ENCODE measurements around the gene AMACR. TPM values are rescaled to one million over a fixed set of nuclear protein-coding genes. Genes with fewer than 3 reads are reported as not detected.
"Not testable (repeated sequence)": the region's sequence is repeated elsewhere in the genome, so short reads cannot be mapped to it uniquely, and the experiment has no call there.

The AMACR gene
- total and polyA plus RNA-seq, 7 donors, result 1.5 to 14.4 (median 5.6) TPM

DNA sequence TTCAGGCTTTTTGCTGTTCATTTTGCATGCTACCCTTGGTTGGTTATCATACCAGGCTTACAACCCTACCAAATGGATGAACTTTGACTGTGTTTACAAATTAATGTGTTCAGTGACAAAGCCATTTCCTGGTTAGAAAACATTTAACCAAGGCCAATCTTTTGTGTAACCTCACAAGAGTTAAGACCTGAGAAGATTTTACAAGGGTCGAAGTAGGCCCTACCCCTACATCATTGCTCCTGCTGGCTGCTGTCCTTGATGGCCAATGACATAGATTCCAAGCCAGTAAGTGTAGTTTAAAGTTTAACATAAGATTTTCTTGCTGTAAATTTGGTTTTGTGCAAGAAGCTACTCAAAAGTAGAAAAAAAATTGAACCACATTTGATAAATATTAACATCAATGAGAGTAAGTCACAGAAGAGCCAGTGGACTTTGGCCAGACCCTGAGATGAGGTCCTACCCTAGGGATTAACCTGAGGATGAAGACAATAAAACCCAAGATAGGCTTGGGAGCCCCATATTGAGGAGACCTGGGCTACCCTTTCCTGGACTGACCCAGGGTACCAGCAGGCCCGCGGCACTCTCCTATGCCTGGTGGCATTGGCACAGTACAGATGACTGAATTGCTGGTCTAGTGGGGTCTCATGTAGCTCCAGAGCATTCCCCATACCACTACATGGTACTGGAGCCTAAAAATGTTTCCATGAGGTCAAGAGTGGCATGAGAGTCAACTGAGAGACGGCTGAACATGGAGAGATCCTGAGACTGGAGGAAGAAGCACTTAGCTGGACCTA, 26.9 kb upstream of the AMACR start:
- no peak overlapping the region for H3K4me3 ChIP-seq
- intact Hi-C loops (cut with DNase I), result no loop called here
- no peaks in the 10 kb centered on the region for H3K4me1 ChIP-seq
- WGBS, 3 donors, result 91 to 97% (median 96%) methylated on average over 4 of the region's 4 CpGs
- H3K9me3 ChIP-seq, result no peaks in the 10 kb centered on the region
- H3K27ac ChIP-seq, result no peak overlapping the region
- no peak for TF ChIP-seq CTCF (IDR thresholded peaks at IDR 0.05)
- peaks cover 0 to 11% of the 10 kb centered on the region in 2 donors for H3K36me3 ChIP-seq (ENCODE audit: insufficient read depth in 1 of 2, low read depth in 1 of 2)
- no peaks in the 10 kb centered on the region for H3K27me3 ChIP-seq (ENCODE audit: insufficient read depth in 3 of 3, low read length in 2 of 3)
- no peak for DNase-seq
- ATAC-seq, result no peak

DNA sequence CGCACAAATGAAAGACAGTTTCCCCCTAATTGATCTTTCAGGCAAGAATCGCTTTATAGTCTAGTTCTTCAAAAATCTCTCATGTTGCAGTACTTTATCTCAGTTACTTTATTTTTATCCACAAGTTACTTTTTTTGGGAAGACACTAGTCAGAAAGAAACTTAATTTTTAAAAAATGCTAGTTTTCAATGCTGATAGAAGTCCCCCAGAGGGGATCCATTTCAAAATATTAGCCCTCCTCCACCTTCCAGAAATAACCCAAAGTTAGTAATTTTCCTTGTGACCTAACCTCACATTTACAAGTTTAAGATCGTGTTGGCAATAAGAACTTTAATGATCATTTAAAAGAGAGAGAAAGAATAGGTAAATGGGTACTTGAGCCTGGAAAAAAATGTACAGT, 24.1 kb upstream of the AMACR start:
- Histone ChIP-seq H3K36me3 (ENCODE audit: insufficient read depth in 1 of 2, low read depth in 1 of 2) (peaks cover 0 to 11% of the 10 kb centered on the region in 2 donors), H3K27ac (no peak overlapping the region), H3K27me3 (ENCODE audit: insufficient read depth in 3 of 3, low read length in 2 of 3) (no peaks in the 10 kb centered on the region), H3K4me3 (no peak overlapping the region), H3K9me3 (no peaks in the 10 kb centered on the region), H3K4me1 (no peaks in the 10 kb centered on the region)
- ATAC-seq, result no peak
- TF ChIP-seq CTCF (IDR thresholded peaks at IDR 0.05), result no peak
- no peak for DNase-seq
- 78 to 85% (median 83%) methylated on average over 3 of the region's 3 CpGs for WGBS, 3 donors
- intact Hi-C loops (cut with DNase I), result no loop called here

GRCh38 chr5:34031117-34031516, 23.3 kb upstream of the AMACR start:
- WGBS, 3 donors, result 61 to 95% (median 91%) methylated on average over 2 of the region's 2 CpGs
- no peak for DNase-seq
- intact Hi-C loops (cut with DNase I), result no loop called here
- H3K9me3 ChIP-seq, result no peaks in the 10 kb centered on the region
- peaks cover 0 to 11% of the 10 kb centered on the region in 2 donors for H3K36me3 ChIP-seq (ENCODE audit: insufficient read depth in 1 of 2, low read depth in 1 of 2)
- TF ChIP-seq CTCF (IDR thresholded peaks at IDR 0.05), result no peak
- H3K4me1 ChIP-seq, result no peaks in the 10 kb centered on the region
- H3K27ac ChIP-seq, result no peak overlapping the region
- no peak for ATAC-seq
- H3K4me3 ChIP-seq, result no peak overlapping the region
- H3K27me3 ChIP-seq (ENCODE audit: insufficient read depth in 3 of 3, low read length in 2 of 3), result no peaks in the 10 kb centered on the region

GRCh38 chr5:34030585-34030984, 22.7 kb upstream of the AMACR start:
- intact Hi-C loops (cut with DNase I), result not testable (repeated sequence)
- 94 to 97% (median 96%) methylated on average over 2 of the region's 2 CpGs for WGBS, 3 donors

GRCh38 chr5:34030048-34030447, 22.2 kb upstream of the AMACR start:
- ATAC-seq, result no peak
- H3K27me3 ChIP-seq (ENCODE audit: insufficient read depth in 3 of 3, low read length in 2 of 3), result no peaks in the 10 kb centered on the region
- no peak overlapping the region for H3K4me3 ChIP-seq
- intact Hi-C loops (cut with DNase I), result no loop called here
- H3K27ac ChIP-seq, result no peak overlapping the region
- no peaks in the 10 kb centered on the region for H3K9me3 ChIP-seq
- H3K36me3 ChIP-seq (ENCODE audit: insufficient read depth in 1 of 2, low read depth in 1 of 2), result peaks cover 0 to 7% of the 10 kb centered on the region in 2 donors
- TF ChIP-seq CTCF (IDR thresholded peaks at IDR 0.05), result no peak
- no peaks in the 10 kb centered on the region for H3K4me1 ChIP-seq
- 60 to 73% (median 67%) methylated on average over 1 of the region's 1 CpG for WGBS, 3 donors
- no peak for DNase-seq

More at GRCh38 chr5:34030585-34030984, 22.7 kb upstream of the AMACR start:
- H3K27ac ChIP-seq; ATAC-seq; H3K27me3 ChIP-seq (ENCODE audit: insufficient read depth in 3 of 3, low read length in 2 of 3); H3K4me1 ChIP-seq; H3K4me3 ChIP-seq; DNase-seq; H3K9me3 ChIP-seq: not testable (repeated sequence)
- H3K36me3 ChIP-seq (ENCODE audit: insufficient read depth in 1 of 2, low read depth in 1 of 2), result peaks cover 0 to 11% of the 10 kb centered on the region in 2 donors
